Nephron progenitor cell (in vitro differentiated cells): ENCODE data around the gene EFNA5.

Experiments used
- DNase-seq: peaks from one replicate; pipeline ENCODE4 v3.0.0; 2021
- H3K27ac Mint-ChIP-seq: 2 replicates; pipeline ENCODE4 v1.8.0; 2021; ENCODE audit warnings: mild to moderate bottlenecking, moderate library complexity, mixed read lengths
- H3K27me3 Mint-ChIP-seq: 2 replicates; pipeline ENCODE4 v1.8.0; 2021; ENCODE audit warnings: mild to moderate bottlenecking, low read depth, mixed read lengths; ENCODE audit not compliant: poor library complexity
- H3K36me3 Mint-ChIP-seq: 2 replicates; pipeline ENCODE4 v1.8.0; 2021; ENCODE audit warnings: low read depth, mixed read lengths
- H3K4me1 Mint-ChIP-seq: 2 replicates; pipeline ENCODE4 v1.8.0; 2021; ENCODE audit warnings: mixed read lengths
- H3K4me3 Mint-ChIP-seq: 2 replicates; pipeline ENCODE4 v1.8.0; 2021; ENCODE audit warnings: mild to moderate bottlenecking, moderate library complexity, mixed read lengths
- H3K9me3 Mint-ChIP-seq: 2 replicates; pipeline ENCODE4 v1.8.0; 2021; ENCODE audit warnings: mild to moderate bottlenecking, moderate library complexity, mixed read lengths
- CTCF ChIP-seq: fragments of 200-600 bp; sonication (generic); IDR thresholded peaks from 2 replicates; pipeline ENCODE4 v1.5.0; 2021; ENCODE audit warnings: antibody characterized with exemption

EFNA5 gene

DNA sequence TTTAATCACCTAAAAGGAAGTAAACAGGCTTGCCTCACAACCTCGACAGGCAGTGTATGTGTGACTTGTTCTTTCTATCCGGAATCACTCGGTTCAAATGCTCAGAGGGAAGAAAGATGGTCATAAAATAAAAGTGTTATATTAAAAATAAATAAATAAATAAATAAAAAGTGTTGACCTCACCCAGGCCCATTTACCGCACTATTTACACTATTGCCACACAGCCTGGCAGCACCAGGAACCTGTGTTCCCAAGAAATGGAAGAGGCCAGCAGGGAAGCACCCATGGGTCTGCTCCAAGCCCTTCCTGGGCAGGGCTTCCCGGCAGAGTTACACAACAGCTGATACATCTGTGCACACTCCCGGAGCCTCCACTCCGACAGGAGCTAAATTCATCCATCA, 127.9 kb downstream of the EFNA5 start:
- no peaks in the 10 kb centered on the region for H3K27me3 Mint-ChIP-seq
- no peaks in the 10 kb centered on the region for H3K9me3 Mint-ChIP-seq
- H3K27ac Mint-ChIP-seq: no peak overlapping the region
- no peak overlapping the region for H3K4me3 Mint-ChIP-seq
- no peaks in the 10 kb centered on the region for H3K36me3 Mint-ChIP-seq
- peaks cover 58% of the 10 kb centered on the region for H3K4me1 Mint-ChIP-seq
- TF ChIP-seq CTCF: no peak
- no peak for DNase-seq

DNA sequence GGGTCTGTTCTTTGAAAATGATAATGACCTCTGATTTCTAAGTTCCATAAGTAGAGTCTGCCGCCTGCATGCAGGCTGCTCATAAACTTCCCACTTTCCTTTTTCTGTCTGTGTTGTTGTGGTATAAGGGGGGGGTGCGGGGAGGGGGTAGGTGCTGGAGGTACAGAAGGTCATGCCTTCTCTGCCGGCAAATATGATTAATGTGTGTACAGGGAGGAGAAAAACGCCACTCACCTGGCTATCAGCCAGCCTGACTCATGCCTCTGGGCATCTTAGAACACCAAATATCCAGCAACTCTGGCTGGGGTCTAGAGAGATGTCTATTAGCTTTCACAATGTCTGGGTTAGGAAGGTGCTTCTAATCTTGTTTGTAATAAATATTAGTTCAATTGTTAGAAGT, 128.3 kb downstream of the EFNA5 start:
- DNase-seq: no peak
- no peak for TF ChIP-seq CTCF
- Mint-ChIP-seq H3K27me3 (no peaks in the 10 kb centered on the region), H3K9me3 (no peaks in the 10 kb centered on the region), H3K4me3 (no peak overlapping the region), H3K4me1 (peaks cover 58% of the 10 kb centered on the region), H3K36me3 (no peaks in the 10 kb centered on the region), H3K27ac (no peak overlapping the region)

DNA sequence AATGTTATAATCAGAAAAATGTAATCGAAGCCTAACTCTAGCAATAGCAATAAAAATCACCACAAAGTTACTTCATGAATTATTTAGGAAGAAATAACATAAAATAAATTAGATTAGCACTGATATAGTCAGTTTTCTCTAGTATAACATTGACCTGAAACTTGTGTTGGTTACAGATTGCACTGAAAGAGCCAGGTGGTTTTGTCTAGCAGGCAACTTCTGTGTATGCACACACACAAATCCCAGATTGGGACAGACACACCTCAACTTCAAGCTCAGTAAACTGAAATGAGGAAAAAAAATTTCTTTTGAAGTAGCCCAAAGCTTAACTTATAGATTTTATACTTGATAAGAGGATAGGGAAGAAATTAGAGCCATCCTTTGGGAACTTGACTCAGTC, 129.3 kb downstream of the EFNA5 start:
- no peaks in the 10 kb centered on the region for H3K36me3 Mint-ChIP-seq
- no peak for TF ChIP-seq CTCF
- H3K4me3 Mint-ChIP-seq: no peak overlapping the region
- DNase-seq: no peak
- peaks cover 56% of the 10 kb centered on the region for H3K4me1 Mint-ChIP-seq
- H3K27me3 Mint-ChIP-seq: no peaks in the 10 kb centered on the region
- no peaks in the 10 kb centered on the region for H3K9me3 Mint-ChIP-seq
- no peak overlapping the region for H3K27ac Mint-ChIP-seq

- H3K4me1 Mint-ChIP-seq: peaks cover 42% of the 10 kb centered on the region
- H3K36me3 Mint-ChIP-seq: no peaks in the 10 kb centered on the region
- no peak overlapping the region for H3K4me3 Mint-ChIP-seq
- no peaks in the 10 kb centered on the region for H3K9me3 Mint-ChIP-seq
- no peaks in the 10 kb centered on the region for H3K27me3 Mint-ChIP-seq
- no peak for TF ChIP-seq CTCF
- DNase-seq: no peak
- peak overlapping the region; percentile 13 for H3K27ac Mint-ChIP-seq
Measured at GRCh38 chr5:107539726-107540330, 130.9 kb downstream of the EFNA5 start.

DNA sequence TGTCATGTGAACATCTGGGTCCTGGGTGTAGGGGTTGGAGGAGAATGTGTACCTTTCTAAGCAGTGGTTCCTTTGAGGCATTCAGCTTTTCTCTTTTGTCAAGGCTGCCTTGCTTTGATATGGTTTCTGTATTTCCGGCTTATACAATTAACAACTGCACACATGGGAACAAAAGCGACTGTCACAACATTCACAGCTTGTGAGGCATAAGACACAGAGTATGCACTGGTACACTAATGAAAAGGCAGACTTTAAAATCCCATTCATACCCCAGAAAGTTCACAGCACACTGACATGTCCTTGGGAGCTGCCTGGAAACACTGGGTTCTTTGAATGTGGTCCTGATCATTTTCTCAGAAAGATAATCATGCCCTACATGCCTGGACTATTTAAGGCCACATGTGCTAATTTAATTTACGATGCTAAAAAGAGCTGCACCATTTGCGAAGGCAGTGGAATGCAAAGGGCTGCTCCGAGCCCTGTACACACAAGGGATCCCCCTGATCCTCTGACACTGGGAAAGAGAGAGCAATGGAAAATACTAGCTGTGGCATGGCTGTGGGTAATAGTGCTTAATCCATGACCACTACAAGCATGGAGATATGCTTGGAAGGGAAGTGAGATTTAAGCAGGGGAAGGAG, 131.8 kb downstream of the EFNA5 start:
- peaks cover 47% of the 10 kb centered on the region for H3K4me1 Mint-ChIP-seq
- TF ChIP-seq CTCF: no peak
- H3K9me3 Mint-ChIP-seq: no peaks in the 10 kb centered on the region
- no peaks in the 10 kb centered on the region for H3K27me3 Mint-ChIP-seq
- no peak overlapping the region for H3K4me3 Mint-ChIP-seq
- no peak for DNase-seq
- H3K27ac Mint-ChIP-seq: peak overlapping the region; percentile 69
- no peaks in the 10 kb centered on the region for H3K36me3 Mint-ChIP-seq

GRCh38 chr5:107538331-107538730, 132.4 kb downstream of the EFNA5 start:
- peaks cover 48% of the 10 kb centered on the region for H3K4me1 Mint-ChIP-seq
- peak overlapping the region; percentile 69 for H3K27ac Mint-ChIP-seq
- no peak for DNase-seq

More at GRCh38 chr5:107538331-107538730, 132.4 kb downstream of the EFNA5 start:
- no peaks in the 10 kb centered on the region for H3K36me3 Mint-ChIP-seq
- no peak for TF ChIP-seq CTCF
- H3K9me3 Mint-ChIP-seq: no peaks in the 10 kb centered on the region
- no peaks in the 10 kb centered on the region for H3K27me3 Mint-ChIP-seq
- no peak overlapping the region for H3K4me3 Mint-ChIP-seq
